Mammary epithelial cell (primary cell): ENCODE results near the gene APOE.

Experiments
- CTCF ChIP-seq, 2 donors: IDR thresholded peaks in 1 of 2; conservative IDR thresholded peaks in 1 of 2; 2 replicates each; pipeline ENCODE4 v1.5.1; 2011 to 2012; ENCODE audit warnings: inconsistent platforms in 2 of 2, low read length in 2 of 2, mild to moderate bottlenecking in 2 of 2, control low read depth in 1 of 2, low read depth in 1 of 2; ENCODE audit not compliant: insufficient read depth in 1 of 2; ENCODE audit errors: extremely low read depth in 1 of 2
- EZH2 ChIP-seq: IDR thresholded peaks from 2 replicates; pipeline ENCODE4 v1.6.1; 2012; ENCODE audit warnings: low read length, inconsistent platforms, borderline replicate concordance

GRCh38 chr19:44954649-44955504 lies 49.3 kb downstream of the APOE start, which contains the start of gene CLPTM1:
- no peak for TF ChIP-seq CTCF (conservative IDR thresholded peaks at IDR 0.05 in 1 of 2, IDR thresholded peaks at IDR 0.05 in 1 of 2; ENCODE audit: extremely low read depth in 1 of 2, insufficient read depth in 1 of 2, low read depth in 1 of 2, low read length in 2 of 2)
- no peak for TF ChIP-seq EZH2
